ENCODE data around the gene NPHS2. TPM values are rescaled to one million over a fixed set of nuclear protein-coding genes. Genes with fewer than 3 reads are reported as not detected.

Gene NPHS2
- total and polyA plus RNA-seq, 2 of the 4 experiments (the other 2 are of a cell fraction): not detected

- no peaks in the 10 kb centered on the region for H3K9me1 ChIP-seq (ENCODE audit: insufficient read depth, low read length)
- H2BK120ac ChIP-seq (ENCODE audit: low read depth, low read length): no peak overlapping the region
- no peak overlapping the region for H4K91ac ChIP-seq (ENCODE audit: insufficient read depth, low read depth, low read length)
- H4K5ac ChIP-seq (ENCODE audit: low read depth, low read length): no peak overlapping the region
- no peak overlapping the region for H3K4ac ChIP-seq (ENCODE audit: low read depth, low read length)
- BruUV-seq (replicated peaks): no TSS peak
- dilution Hi-C loops (cut with HindIII; ENCODE audit: low sequenced_read_pairs, unreplicated experiment) (no loop called here), in situ Hi-C loops (cut with MboI; ENCODE audit: low sequenced_read_pairs) (no loop called here), intact Hi-C loops (cut with micrococcal nuclease) (no loop called here)
- H3K4me2 ChIP-seq (ENCODE audit: low read depth, low read length): no peak overlapping the region
- H3K14ac ChIP-seq (replicated peaks; ENCODE audit: low read depth, low read length): no peak overlapping the region
- no peak overlapping the region for H2AK5ac ChIP-seq (ENCODE audit: low read depth, low read length)
- H3K23ac ChIP-seq (ENCODE audit: low read depth, low read length): no peak overlapping the region
- H3K4me1 ChIP-seq (ENCODE audit: control insufficient read depth, insufficient read depth, low read length): no peaks in the 10 kb centered on the region
- no peak overlapping the region for H3K9ac ChIP-seq (ENCODE audit: low read depth, low read length)
- H3K36me3 ChIP-seq (ENCODE audit: control insufficient read depth, insufficient read depth, low read length): no peaks in the 10 kb centered on the region
- H2AFZ ChIP-seq (replicated peaks; ENCODE audit: low read length, poor library complexity): no peak overlapping the region
- no peak overlapping the region for H2BK5ac ChIP-seq (ENCODE audit: low read depth, low read length, poor library complexity, severe bottlenecking)
- no peaks in the 10 kb centered on the region for H3K27me3 ChIP-seq (ENCODE audit: control insufficient read depth, insufficient read depth, low read length)
- H3K56ac ChIP-seq (ENCODE audit: extremely low read depth, insufficient read depth, low read length): no peak overlapping the region
- ChIA-PET POLR2A (ENCODE audit: unreplicated experiment) (no interaction called here), CTCF (no interaction called here)
- H3K9me3 ChIP-seq (ENCODE audit: control insufficient read depth, insufficient read depth, low read length): no peaks in the 10 kb centered on the region
- no peak overlapping the region for H3K27ac ChIP-seq (ENCODE audit: insufficient read depth, low read length)
- no peak overlapping the region for H2AK9ac ChIP-seq (replicated peaks; ENCODE audit: low read depth, low read length, poor library complexity)
- no peak overlapping the region for H2BK20ac ChIP-seq (ENCODE audit: low read depth, low read length)
- WGBS, 2 experiments (ENCODE audit: extremely low coverage in 2 of 2, insufficient read length in 1 of 2): no CpG with 5 or more reads among the region's 3 CpGs
- no peak overlapping the region for H4K8ac ChIP-seq (ENCODE audit: low read depth in 2 of 2, low read length in 2 of 2)
- no peak for TF ChIP-seq MAZ (IDR thresholded peaks at IDR 0.05; ENCODE audit: borderline replicate concordance, low read depth, low read length)
- no peak for TF ChIP-seq NFE2L2 (IDR thresholded peaks at IDR 0.05; ENCODE audit: low read depth, low read length)
- no peak for TF ChIP-seq CEBPB (IDR thresholded peaks at IDR 0.05; ENCODE audit: low read depth, low read length)
- TF ChIP-seq MXI1 (IDR thresholded peaks at IDR 0.05; ENCODE audit: borderline replicate concordance, low read depth, low read length): no peak
- TF ChIP-seq RFX5 (IDR thresholded peaks at IDR 0.05; ENCODE audit: low read depth, low read length): no peak
- no peak for TF ChIP-seq RCOR1 (IDR thresholded peaks at IDR 0.05; ENCODE audit: insufficient replicate concordance, low read length)
- TF ChIP-seq CHD1 (IDR thresholded peaks at IDR 0.05; ENCODE audit: low read depth, low read length): no peak
- no peak overlapping the region for H3K18ac ChIP-seq (ENCODE audit: low read depth, low read length)
- no peaks in the 10 kb centered on the region for H3K79me1 ChIP-seq (ENCODE audit: low read depth in 1 of 2, low read length in 2 of 2)
- H2BK15ac ChIP-seq (ENCODE audit: low read depth, low read length): no peak overlapping the region
- no peak overlapping the region for H3K4me3 ChIP-seq (ENCODE audit: insufficient read depth, low read depth, low read length)
- ATAC-seq (ENCODE audit: low read depth): no peak
- no peak for DNase-seq
- H4K20me1 ChIP-seq (ENCODE audit: insufficient read depth, low read length): no peaks in the 10 kb centered on the region
Observed at GRCh38 chr1:179548666-179549367, 26.9 kb downstream of the NPHS2 start.

All from IMR-90 (cell line).